Measurements from ENCODE around the gene LRRC32. TPM values are rescaled to one million over a fixed set of nuclear protein-coding genes. Genes with fewer than 3 reads are reported as not detected.

LRRC32 gene
- total RNA-seq, 2 donors from 2014 or later: 4.5 to 5.6 TPM

Other genes starting within 250 kb of the LRRC32 start
- gene EMSY, start 225.7 kb downstream of the LRRC32 start, total RNA-seq: 10 to 100 TPM; 30.3 to 52.1 TPM
- gene TSKU, start 112.6 kb upstream of the LRRC32 start, total RNA-seq: 10 to 100 TPM in 1 of 2 donors, 1 to 10 TPM in 1; 3.2 to 45.6 TPM
- 10 to 100 TPM; 13.0 to 17.0 TPM for gene ACER3, start 190.2 kb upstream of the LRRC32 start, total RNA-seq